Activated T-cell treated with anti-CD3 and anti-CD28 coated beads for 4 hours (primary cell): ENCODE measurements around the gene TRHDE.
"Not testable (repeated sequence)": the region's sequence is repeated elsewhere in the genome, so short reads cannot be mapped to it uniquely, and the experiment has no call there.

ENCODE experiments used
- DNase-seq: peaks from one replicate; pipeline ENCODE4 v3.0.0-alpha.2; 2020

The TRHDE gene

GRCh38 chr12:72673853-72674252 lies 401.7 kb downstream of the TRHDE start:
- DNase-seq, result no peak

GRCh38 chr12:72676556-72676955 lies 404.4 kb downstream of the TRHDE start:
- DNase-seq, result no peak

- no peak for DNase-seq
Observed at GRCh38 chr12:72677139-72677538, 405.0 kb downstream of the TRHDE start.

GRCh38 chr12:72677846-72678245 lies 405.7 kb downstream of the TRHDE start:
- no peak for DNase-seq

- no peak for DNase-seq
Observed at GRCh38 chr12:72679147-72679757, 407.1 kb downstream of the TRHDE start.

GRCh38 chr12:72681028-72681427 lies 408.9 kb downstream of the TRHDE start:
- DNase-seq, result no peak

GRCh38 chr12:72684491-72684890 lies 412.3 kb downstream of the TRHDE start:
- DNase-seq, result no peak

GRCh38 chr12:72692338-72692737 lies 420.2 kb downstream of the TRHDE start:
- no peak for DNase-seq

GRCh38 chr12:72694193-72694592 lies 422.0 kb downstream of the TRHDE start:
- no peak for DNase-seq

- no peak for DNase-seq
Observed at GRCh38 chr12:72699362-72699761, 427.2 kb downstream of the TRHDE start.

- not testable (repeated sequence) for DNase-seq
Observed at GRCh38 chr12:72712025-72712424, 439.9 kb downstream of the TRHDE start.

- no peak for DNase-seq
Observed at GRCh38 chr12:72716221-72716620, 444.1 kb downstream of the TRHDE start.

GRCh38 chr12:72717036-72717435 lies 444.9 kb downstream of the TRHDE start:
- DNase-seq, result no peak
